HAP-1 (cell line): ENCODE measurements around the gene PPIL1.

Source experiments
- DNase-seq, 2 experiments: peaks; one replicate each; pipeline ENCODE4 v3.0.0-alpha.2; 2016 to 2020; ENCODE audit warnings: low spot score in 2 of 2
- H3K27me3 ChIP-seq: fragments of 250-450 bp; sonication (Bioruptor Pico); 2 replicates; pipeline ENCODE4 v1.5.1; 2020; ENCODE audit warnings: low read depth, mild to moderate bottlenecking, moderate library complexity
- H3K36me3 ChIP-seq: fragments of 250-450 bp; sonication (Bioruptor Pico); replicated peaks from 2 replicates; pipeline ENCODE4 v1.5.1; 2020; ENCODE audit warnings: mild to moderate bottlenecking
- H3K4me1 ChIP-seq: fragments of 250-450 bp; sonication (Bioruptor Pico); 2 replicates; pipeline ENCODE4 v1.5.1; 2020; ENCODE audit warnings: mild to moderate bottlenecking
- H3K4me3 ChIP-seq: fragments of 250-450 bp; sonication (Bioruptor Pico); 2 replicates; pipeline ENCODE4 v1.5.1; 2020; ENCODE audit warnings: mild to moderate bottlenecking, moderate library complexity
- H3K9me3 ChIP-seq: fragments of 250-450 bp; sonication (Bioruptor Pico); 2 replicates; pipeline ENCODE4 v1.5.1; 2020; ENCODE audit warnings: mild to moderate bottlenecking, moderate library complexity
- in situ Hi-C: fragments of 300-500 bp; cut with MboI; formaldehyde crosslinking; loops from 3 replicates; pipeline ENCODE4 v1.14.3; 2020; ENCODE audit warnings: low sequenced_read_pairs, inconsistent platforms, mixed read lengths

Gene PPIL1

GRCh38 chr6:36830577-36830976, 44.0 kb downstream of the PPIL1 start:
- no peak overlapping the region for H3K4me3 ChIP-seq
- no peaks in the 10 kb centered on the region; the same call in 1 of the 2 replicates for H3K4me1 ChIP-seq

GRCh38 chr6:36829919-36830544, 44.6 kb downstream of the PPIL1 start:
- Histone ChIP-seq H3K27me3 (no peaks in the 10 kb centered on the region), H3K36me3 (no peaks in the 10 kb centered on the region), H3K4me1 (no peaks in the 10 kb centered on the region; the same call in 1 of the 2 replicates), H3K9me3 (no peaks in the 10 kb centered on the region; the same call in 1 of the 2 replicates), H3K4me3 (no peak overlapping the region)
- DNase-seq: no peak
- in situ Hi-C loops: no loop called here

More at GRCh38 chr6:36830577-36830976, 44.0 kb downstream of the PPIL1 start:
- in situ Hi-C loops: no loop called here
- no peaks in the 10 kb centered on the region for H3K27me3 ChIP-seq
- no peaks in the 10 kb centered on the region; the same call in 1 of the 2 replicates for H3K9me3 ChIP-seq
- no peaks in the 10 kb centered on the region for H3K36me3 ChIP-seq
- DNase-seq: no peak

GRCh38 chr6:36827261-36828079, 47.1 kb downstream of the PPIL1 start:
- peaks cover 8% of the 10 kb centered on the region for H3K4me1 ChIP-seq
- no peak for DNase-seq

GRCh38 chr6:36826520-36827227, 47.9 kb downstream of the PPIL1 start:
- DNase-seq: no peak
- Histone ChIP-seq H3K36me3 (no peaks in the 10 kb centered on the region), H3K27me3 (no peaks in the 10 kb centered on the region), H3K4me1 (peaks cover 11% of the 10 kb centered on the region), H3K9me3 (no peaks in the 10 kb centered on the region; the same call in 1 of the 2 replicates), H3K4me3 (no peak overlapping the region)
- in situ Hi-C loops: no loop called here

More at GRCh38 chr6:36827261-36828079, 47.1 kb downstream of the PPIL1 start:
- no peaks in the 10 kb centered on the region for H3K36me3 ChIP-seq
- in situ Hi-C loops: no loop called here
- H3K9me3 ChIP-seq: no peaks in the 10 kb centered on the region; the same call in 1 of the 2 replicates
- H3K4me3 ChIP-seq: no peak overlapping the region
- no peaks in the 10 kb centered on the region for H3K27me3 ChIP-seq

- peaks cover 13% of the 10 kb centered on the region for H3K4me1 ChIP-seq
- no peaks in the 10 kb centered on the region; the same call in 1 of the 2 replicates for H3K9me3 ChIP-seq
- no peak overlapping the region for H3K4me3 ChIP-seq
- no peaks in the 10 kb centered on the region for H3K27me3 ChIP-seq
- no peak for DNase-seq
- in situ Hi-C loops: no loop called here
- no peaks in the 10 kb centered on the region for H3K36me3 ChIP-seq
Observed at GRCh38 chr6:36825994-36826393, 48.6 kb downstream of the PPIL1 start.

GRCh38 chr6:36825452-36825851, 49.2 kb downstream of the PPIL1 start:
- no peak overlapping the region for H3K4me3 ChIP-seq
- no peaks in the 10 kb centered on the region for H3K36me3 ChIP-seq
- no peaks in the 10 kb centered on the region; the same call in 1 of the 2 replicates for H3K9me3 ChIP-seq
- in situ Hi-C loops: no loop called here
- H3K27me3 ChIP-seq: no peaks in the 10 kb centered on the region
- no peak for DNase-seq
- peaks cover 13% of the 10 kb centered on the region for H3K4me1 ChIP-seq

- H3K4me1 ChIP-seq: peaks cover 13% of the 10 kb centered on the region
- in situ Hi-C loops: no loop called here
Observed at GRCh38 chr6:36824253-36824652, 50.4 kb downstream of the PPIL1 start.

GRCh38 chr6:36823421-36824096, 51.0 kb downstream of the PPIL1 start:
- Histone ChIP-seq H3K4me3 (no peak overlapping the region), H3K36me3 (no peaks in the 10 kb centered on the region), H3K9me3 (no peaks in the 10 kb centered on the region; the same call in 1 of the 2 replicates), H3K4me1 (peaks cover 13% of the 10 kb centered on the region), H3K27me3 (no peaks in the 10 kb centered on the region)
- no peak for DNase-seq
- in situ Hi-C loops: no loop called here

More at GRCh38 chr6:36824253-36824652, 50.4 kb downstream of the PPIL1 start:
- no peak overlapping the region for H3K4me3 ChIP-seq
- H3K36me3 ChIP-seq: no peaks in the 10 kb centered on the region
- H3K27me3 ChIP-seq: no peaks in the 10 kb centered on the region
- no peak for DNase-seq
- no peaks in the 10 kb centered on the region; the same call in 1 of the 2 replicates for H3K9me3 ChIP-seq

GRCh38 chr6:36822506-36823269, 51.9 kb downstream of the PPIL1 start:
- peaks cover 13% of the 10 kb centered on the region for H3K4me1 ChIP-seq
- DNase-seq: peak; percentile 44 to 57
- H3K27me3 ChIP-seq: no peaks in the 10 kb centered on the region
- in situ Hi-C loops: no loop called here
- no peaks in the 10 kb centered on the region for H3K9me3 ChIP-seq
- H3K36me3 ChIP-seq: no peaks in the 10 kb centered on the region
- no peak overlapping the region for H3K4me3 ChIP-seq

- no peak overlapping the region for H3K4me3 ChIP-seq
- no peak for DNase-seq
- peaks cover 13% of the 10 kb centered on the region for H3K4me1 ChIP-seq
- H3K27me3 ChIP-seq: no peaks in the 10 kb centered on the region
- in situ Hi-C loops: no loop called here
- H3K9me3 ChIP-seq: no peaks in the 10 kb centered on the region
- no peaks in the 10 kb centered on the region for H3K36me3 ChIP-seq
Observed at GRCh38 chr6:36821581-36822335, 52.8 kb downstream of the PPIL1 start.

GRCh38 chr6:36820700-36821580, 53.7 kb downstream of the PPIL1 start:
- in situ Hi-C loops: no loop called here
- Histone ChIP-seq H3K27me3 (no peaks in the 10 kb centered on the region), H3K9me3 (no peaks in the 10 kb centered on the region), H3K4me3 (no peak overlapping the region), H3K4me1 (peaks cover 13% of the 10 kb centered on the region), H3K36me3 (no peaks in the 10 kb centered on the region)
- DNase-seq: no peak
